ENCODE data around the gene KRT81. TPM values are rescaled to one million over a fixed set of nuclear protein-coding genes. Genes with fewer than 3 reads are reported as not detected.

KRT81 gene
- total RNA-seq, 1 experiment from 2014 or later, result 0.70 TPM

DNA sequence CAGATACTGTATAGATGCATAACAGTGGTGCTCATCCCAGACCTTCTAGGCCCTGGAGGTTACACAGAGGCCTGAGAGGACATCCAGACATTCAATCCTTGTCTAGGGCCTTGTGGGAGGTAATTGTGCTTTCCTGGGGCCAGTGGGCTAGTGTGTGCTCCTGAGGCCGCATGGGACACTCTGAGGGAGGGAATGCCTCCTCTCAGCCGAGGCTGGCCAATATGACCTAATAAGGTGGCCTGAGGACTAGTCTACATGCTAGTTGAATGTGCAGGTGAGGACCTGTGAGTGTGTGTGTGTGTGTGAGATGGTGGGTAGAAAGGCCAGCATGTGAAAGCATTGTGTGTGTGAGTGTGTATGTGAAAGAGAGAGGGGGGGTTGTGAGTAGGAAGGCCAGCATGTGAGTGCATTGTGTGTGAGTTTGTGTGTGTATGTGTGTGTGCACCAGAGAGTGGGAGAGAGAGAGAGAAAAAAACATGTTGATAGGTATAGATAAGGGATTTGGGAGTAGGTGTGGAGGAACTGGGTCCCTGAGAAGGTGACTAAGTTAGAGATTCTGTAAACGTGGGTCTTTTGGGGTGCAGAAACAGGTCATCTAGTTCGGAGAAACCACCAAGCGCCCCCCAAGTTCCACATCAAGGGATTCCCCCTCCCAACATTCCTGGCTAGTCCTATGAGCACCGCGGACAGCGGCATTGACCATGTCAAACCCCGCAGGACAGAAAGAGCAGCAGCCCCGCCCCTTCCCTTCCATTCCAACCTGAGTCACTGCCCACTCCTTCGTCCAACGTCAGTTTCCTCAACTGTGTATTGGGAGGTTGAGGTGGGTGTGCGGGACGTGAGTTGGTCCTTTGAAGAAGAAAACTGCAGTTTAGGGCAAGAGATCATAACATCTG lies 9.7 kb upstream of the KRT81 start (continued):
- TF ChIP-seq ZNF532 (CRISPR knock-in tag; IDR thresholded peaks at IDR 0.05; ENCODE audit: borderline replicate concordance) (no peak), IRF2 (CRISPR knock-in tag; IDR thresholded peaks at IDR 0.05; ENCODE audit: borderline replicate concordance, low read depth) (no peak), JUN (CRISPR knock-in tag; IDR thresholded peaks at IDR 0.05) (no peak), CREB1 (CRISPR knock-in tag; IDR thresholded peaks at IDR 0.05) (no peak)
- TF ChIP-seq, protein P1, sequence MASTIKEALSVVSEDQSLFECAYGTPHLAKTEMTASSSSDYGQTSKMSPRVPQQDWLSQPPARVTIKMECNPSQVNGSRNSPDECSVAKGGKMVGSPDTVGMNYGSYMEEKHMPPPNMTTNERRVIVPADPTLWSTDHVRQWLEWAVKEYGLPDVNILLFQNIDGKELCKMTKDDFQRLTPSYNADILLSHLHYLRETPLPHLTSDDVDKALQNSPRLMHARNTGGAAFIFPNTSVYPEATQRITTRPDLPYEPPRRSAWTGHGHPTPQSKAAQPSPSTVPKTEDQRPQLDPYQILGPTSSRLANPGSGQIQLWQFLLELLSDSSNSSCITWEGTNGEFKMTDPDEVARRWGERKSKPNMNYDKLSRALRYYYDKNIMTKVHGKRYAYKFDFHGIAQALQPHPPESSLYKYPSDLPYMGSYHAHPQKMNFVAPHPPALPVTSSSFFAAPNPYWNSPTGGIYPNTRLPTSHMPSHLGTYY (CRISPR knock-in tag; IDR thresholded peaks at IDR 0.05), result no peak
- TF ChIP-seq, protein P2, sequence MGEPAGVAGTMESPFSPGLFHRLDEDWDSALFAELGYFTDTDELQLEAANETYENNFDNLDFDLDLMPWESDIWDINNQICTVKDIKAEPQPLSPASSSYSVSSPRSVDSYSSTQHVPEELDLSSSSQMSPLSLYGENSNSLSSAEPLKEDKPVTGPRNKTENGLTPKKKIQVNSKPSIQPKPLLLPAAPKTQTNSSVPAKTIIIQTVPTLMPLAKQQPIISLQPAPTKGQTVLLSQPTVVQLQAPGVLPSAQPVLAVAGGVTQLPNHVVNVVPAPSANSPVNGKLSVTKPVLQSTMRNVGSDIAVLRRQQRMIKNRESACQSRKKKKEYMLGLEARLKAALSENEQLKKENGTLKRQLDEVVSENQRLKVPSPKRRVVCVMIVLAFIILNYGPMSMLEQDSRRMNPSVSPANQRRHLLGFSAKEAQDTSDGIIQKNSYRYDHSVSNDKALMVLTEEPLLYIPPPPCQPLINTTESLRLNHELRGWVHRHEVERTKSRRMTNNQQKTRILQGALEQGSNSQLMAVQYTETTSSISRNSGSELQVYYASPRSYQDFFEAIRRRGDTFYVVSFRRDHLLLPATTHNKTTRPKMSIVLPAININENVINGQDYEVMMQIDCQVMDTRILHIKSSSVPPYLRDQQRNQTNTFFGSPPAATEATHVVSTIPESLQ (CRISPR knock-in tag; IDR thresholded peaks at IDR 0.05), result no peak

DNA sequence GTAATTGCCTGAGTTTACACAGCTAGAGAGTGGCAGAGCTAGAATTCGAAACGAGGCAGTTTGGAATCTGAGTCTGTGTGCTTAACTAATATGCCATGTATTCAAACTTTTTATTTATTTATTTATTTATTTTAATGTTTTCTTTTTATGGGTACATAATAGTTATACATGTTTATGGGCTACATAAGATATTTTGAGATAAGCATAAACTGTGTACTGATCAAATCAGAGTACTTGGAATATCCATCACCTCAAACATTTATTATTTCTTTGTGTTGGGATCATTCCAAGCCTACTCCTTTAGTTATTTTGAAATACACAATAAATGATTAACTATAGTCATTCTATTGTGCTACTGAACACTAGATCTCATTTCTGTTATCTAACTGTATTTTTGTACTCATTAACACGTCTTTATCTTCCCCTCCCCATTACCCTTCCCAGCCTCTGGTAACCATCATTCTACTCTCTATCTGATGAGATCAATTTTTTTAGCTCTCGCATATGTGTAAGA lies 7.4 kb upstream of the KRT81 start:
- CTCF ChIA-PET, result interaction anchor here (1.9 kb wide), 1 partner anchor 20 kb away, joined by 11 read pairs; no protein-coding TSS in a partner anchor
- no peaks in the 10 kb centered on the region for H3K36me3 Mint-ChIP-seq

More for the DNA sequence above, 7.4 kb upstream of the KRT81 start:
- Mint-ChIP-seq H3K27me3 (ENCODE audit: low read depth) (peaks cover 3% of the 10 kb centered on the region), H3K4me1 (no peaks in the 10 kb centered on the region), H3K27ac (no peak overlapping the region), H3K9me3 (no peaks in the 10 kb centered on the region), H3K4me3 (no peak overlapping the region)
- ATAC-seq (no peak), DNase-seq (ENCODE audit: low spot score) (no peak)
- TF ChIP-seq, protein P3, sequence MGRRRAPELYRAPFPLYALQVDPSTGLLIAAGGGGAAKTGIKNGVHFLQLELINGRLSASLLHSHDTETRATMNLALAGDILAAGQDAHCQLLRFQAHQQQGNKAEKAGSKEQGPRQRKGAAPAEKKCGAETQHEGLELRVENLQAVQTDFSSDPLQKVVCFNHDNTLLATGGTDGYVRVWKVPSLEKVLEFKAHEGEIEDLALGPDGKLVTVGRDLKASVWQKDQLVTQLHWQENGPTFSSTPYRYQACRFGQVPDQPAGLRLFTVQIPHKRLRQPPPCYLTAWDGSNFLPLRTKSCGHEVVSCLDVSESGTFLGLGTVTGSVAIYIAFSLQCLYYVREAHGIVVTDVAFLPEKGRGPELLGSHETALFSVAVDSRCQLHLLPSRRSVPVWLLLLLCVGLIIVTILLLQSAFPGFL (CRISPR knock-in tag; IDR thresholded peaks at IDR 0.05; ENCODE audit: borderline replicate concordance), result no peak
- TF ChIP-seq MAX (CRISPR knock-in tag; IDR thresholded peaks at IDR 0.05), result no peak
- no peak for TF ChIP-seq ZNF671 (CRISPR knock-in tag; IDR thresholded peaks at IDR 0.05)
- no peak for TF ChIP-seq PRRX2 (CRISPR knock-in tag; IDR thresholded peaks at IDR 0.05)
- TF ChIP-seq TEAD4 (CRISPR knock-in tag; IDR thresholded peaks at IDR 0.05), result no peak
- no peak for TF ChIP-seq CDX4 (CRISPR knock-in tag; IDR thresholded peaks at IDR 0.05; ENCODE audit: borderline replicate concordance)
- no peak for TF ChIP-seq ESRRA (CRISPR knock-in tag; IDR thresholded peaks at IDR 0.05; ENCODE audit: borderline replicate concordance)
- no peak for TF ChIP-seq CBFB (CRISPR knock-in tag; IDR thresholded peaks at IDR 0.05; ENCODE audit: low read depth)
- POLR2A ChIA-PET, result no interaction called here

All from WTC11 (cell line).